ENCODE results near the gene IQSEC3.

IQSEC3 gene

DNA sequence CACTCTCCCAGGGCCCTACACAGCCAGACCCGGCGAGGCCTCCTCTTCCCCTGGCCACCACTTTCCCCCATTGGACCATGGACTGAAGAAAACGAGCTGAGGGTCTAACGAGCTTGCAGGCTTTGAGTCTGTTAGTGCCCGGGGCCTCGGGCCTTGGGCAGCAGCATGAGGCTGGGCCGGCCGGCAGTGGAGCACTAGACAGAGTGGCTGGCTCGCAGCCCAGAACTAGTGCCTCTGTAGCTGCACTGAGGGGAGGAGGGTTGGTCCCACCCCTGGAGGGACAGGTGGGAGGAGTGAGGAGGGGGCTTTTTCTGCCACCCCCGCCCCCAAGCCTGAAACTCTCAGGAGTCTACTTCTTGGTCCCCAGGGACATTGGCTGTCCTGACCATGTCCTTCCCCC lies 108.7 kb downstream of the IQSEC3 start:
- no peak for DNase-seq (ENCODE audit: low spot score)
- Histone ChIP-seq H3K27me3 (ENCODE audit: insufficient read depth, poor library complexity, severe bottlenecking) (no peaks in the 10 kb centered on the region), H3K4me1 (ENCODE audit: insufficient read depth, poor library complexity, severe bottlenecking) (peaks cover 14% of the 10 kb centered on the region), H3K27ac (ENCODE audit: poor library complexity, severe bottlenecking) (no peak overlapping the region), H3K4me3 (ENCODE audit: severe bottlenecking) (no peak overlapping the region), H3K9me3 (ENCODE audit: severe bottlenecking) (no peaks in the 10 kb centered on the region), H3K36me3 (ENCODE audit: low read depth) (no peaks in the 10 kb centered on the region)
- TF ChIP-seq, protein P1, sequence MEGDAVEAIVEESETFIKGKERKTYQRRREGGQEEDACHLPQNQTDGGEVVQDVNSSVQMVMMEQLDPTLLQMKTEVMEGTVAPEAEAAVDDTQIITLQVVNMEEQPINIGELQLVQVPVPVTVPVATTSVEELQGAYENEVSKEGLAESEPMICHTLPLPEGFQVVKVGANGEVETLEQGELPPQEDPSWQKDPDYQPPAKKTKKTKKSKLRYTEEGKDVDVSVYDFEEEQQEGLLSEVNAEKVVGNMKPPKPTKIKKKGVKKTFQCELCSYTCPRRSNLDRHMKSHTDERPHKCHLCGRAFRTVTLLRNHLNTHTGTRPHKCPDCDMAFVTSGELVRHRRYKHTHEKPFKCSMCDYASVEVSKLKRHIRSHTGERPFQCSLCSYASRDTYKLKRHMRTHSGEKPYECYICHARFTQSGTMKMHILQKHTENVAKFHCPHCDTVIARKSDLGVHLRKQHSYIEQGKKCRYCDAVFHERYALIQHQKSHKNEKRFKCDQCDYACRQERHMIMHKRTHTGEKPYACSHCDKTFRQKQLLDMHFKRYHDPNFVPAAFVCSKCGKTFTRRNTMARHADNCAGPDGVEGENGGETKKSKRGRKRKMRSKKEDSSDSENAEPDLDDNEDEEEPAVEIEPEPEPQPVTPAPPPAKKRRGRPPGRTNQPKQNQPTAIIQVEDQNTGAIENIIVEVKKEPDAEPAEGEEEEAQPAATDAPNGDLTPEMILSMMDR (IDR thresholded peaks at IDR 0.05; ENCODE audit: poor library complexity, severe bottlenecking), result no peak
- ATAC-seq (ENCODE audit: low read depth), result no peak

GRCh38 chr12:175759-176158 lies 109.2 kb downstream of the IQSEC3 start:
- TF ChIP-seq, protein P1 (IDR thresholded peaks at IDR 0.05; ENCODE audit: poor library complexity, severe bottlenecking), result no peak
- peaks cover 14% of the 10 kb centered on the region for H3K4me1 ChIP-seq (ENCODE audit: insufficient read depth, poor library complexity, severe bottlenecking)
- no peak for DNase-seq (ENCODE audit: low spot score)

GRCh38 chr12:176321-177181 lies 110.0 kb downstream of the IQSEC3 start:
- Histone ChIP-seq H3K27me3 (ENCODE audit: insufficient read depth, poor library complexity, severe bottlenecking) (no peaks in the 10 kb centered on the region), H3K4me3 (ENCODE audit: severe bottlenecking) (no peak overlapping the region), H3K9me3 (ENCODE audit: severe bottlenecking) (no peaks in the 10 kb centered on the region), H3K36me3 (ENCODE audit: low read depth) (no peaks in the 10 kb centered on the region), H3K4me1 (ENCODE audit: insufficient read depth, poor library complexity, severe bottlenecking) (peaks cover 14% of the 10 kb centered on the region), H3K27ac (ENCODE audit: poor library complexity, severe bottlenecking) (no peak overlapping the region)
- ATAC-seq (ENCODE audit: low read depth) (peak; percentile 63), DNase-seq (ENCODE audit: low spot score) (no peak)
- TF ChIP-seq, protein P1 (IDR thresholded peaks at IDR 0.05; ENCODE audit: poor library complexity, severe bottlenecking), result no peak

More at GRCh38 chr12:175759-176158, 109.2 kb downstream of the IQSEC3 start:
- ATAC-seq (ENCODE audit: low read depth), result no peak
- Histone ChIP-seq H3K4me3 (ENCODE audit: severe bottlenecking) (no peak overlapping the region), H3K27ac (ENCODE audit: poor library complexity, severe bottlenecking) (no peak overlapping the region), H3K27me3 (ENCODE audit: insufficient read depth, poor library complexity, severe bottlenecking) (no peaks in the 10 kb centered on the region), H3K9me3 (ENCODE audit: severe bottlenecking) (no peaks in the 10 kb centered on the region), H3K36me3 (ENCODE audit: low read depth) (no peaks in the 10 kb centered on the region)

- Histone ChIP-seq H3K4me3 (ENCODE audit: severe bottlenecking) (no peak overlapping the region), H3K9me3 (ENCODE audit: severe bottlenecking) (no peaks in the 10 kb centered on the region), H3K27me3 (ENCODE audit: insufficient read depth, poor library complexity, severe bottlenecking) (no peaks in the 10 kb centered on the region), H3K4me1 (ENCODE audit: insufficient read depth, poor library complexity, severe bottlenecking) (peaks cover 18% of the 10 kb centered on the region), H3K36me3 (ENCODE audit: low read depth) (no peaks in the 10 kb centered on the region), H3K27ac (ENCODE audit: poor library complexity, severe bottlenecking) (no peak overlapping the region)
- no peak for DNase-seq (ENCODE audit: low spot score)
- ATAC-seq (ENCODE audit: low read depth), result no peak
- TF ChIP-seq, protein P1 (IDR thresholded peaks at IDR 0.05; ENCODE audit: poor library complexity, severe bottlenecking), result no peak
Observed at GRCh38 chr12:177336-177979, 110.9 kb downstream of the IQSEC3 start.

All from RWPE2 (cell line).